Iris pigment epithelial cell (primary cell): ENCODE measurements around the gene LIN28B.

Experiments
- DNase-seq: peaks from one replicate; pipeline ENCODE4 v3.0.0-alpha.2; 2011; ENCODE audit warnings: low read depth

LIN28B gene

GRCh38 chr6:105014954-105015353 lies 58.0 kb downstream of the LIN28B start:
- DNase-seq, result no peak

- peak; percentile 81 for DNase-seq
These were observed 58.6 kb downstream of the LIN28B start for GRCh38 chr6:105015482-105015881.

- DNase-seq, result no peak
These were observed 62.4 kb downstream of the LIN28B start for GRCh38 chr6:105019285-105019684.

GRCh38 chr6:105021399-105021798 lies 64.5 kb downstream of the LIN28B start:
- DNase-seq, result no peak

GRCh38 chr6:105022416-105022815 lies 65.5 kb downstream of the LIN28B start:
- no peak for DNase-seq

GRCh38 chr6:105024803-105025202 lies 67.9 kb downstream of the LIN28B start:
- no peak for DNase-seq

GRCh38 chr6:105028898-105029297 lies 72.0 kb downstream of the LIN28B start:
- no peak for DNase-seq

- DNase-seq, result no peak
These were observed 72.7 kb downstream of the LIN28B start for GRCh38 chr6:105029581-105029980.

- DNase-seq, result no peak
These were observed 77.6 kb downstream of the LIN28B start for GRCh38 chr6:105034470-105034869.

GRCh38 chr6:105035299-105035698 lies 78.4 kb downstream of the LIN28B start:
- DNase-seq, result no peak

- no peak for DNase-seq
These were observed 79.4 kb downstream of the LIN28B start for GRCh38 chr6:105036351-105036750.

GRCh38 chr6:105038259-105038658 lies 81.4 kb downstream of the LIN28B start:
- no peak for DNase-seq

GRCh38 chr6:105041880-105042279 lies 85.0 kb downstream of the LIN28B start:
- peak; percentile 4 for DNase-seq

- no peak for DNase-seq
These were observed 85.7 kb downstream of the LIN28B start for GRCh38 chr6:105042648-105043047.

- DNase-seq, result no peak
These were observed 87.1 kb downstream of the LIN28B start for GRCh38 chr6:105043979-105044378.

- DNase-seq, result peak; percentile 48
These were observed 88.6 kb downstream of the LIN28B start for GRCh38 chr6:105045526-105045925.

GRCh38 chr6:105051941-105052471 lies 95.1 kb downstream of the LIN28B start:
- peak; percentile 82 for DNase-seq

- no peak for DNase-seq
These were observed 99.7 kb downstream of the LIN28B start for GRCh38 chr6:105056646-105057045.

GRCh38 chr6:105057160-105057559 lies 100.3 kb downstream of the LIN28B start:
- no peak for DNase-seq

GRCh38 chr6:105058316-105058715 lies 101.4 kb downstream of the LIN28B start:
- no peak for DNase-seq

GRCh38 chr6:105058846-105059245 lies 101.9 kb downstream of the LIN28B start:
- no peak for DNase-seq

GRCh38 chr6:105066233-105066632 lies 109.3 kb downstream of the LIN28B start:
- no peak for DNase-seq

GRCh38 chr6:105066836-105067235 lies 109.9 kb downstream of the LIN28B start:
- DNase-seq, result no peak

GRCh38 chr6:105067329-105067728 lies 110.4 kb downstream of the LIN28B start:
- DNase-seq, result peak; percentile 55

GRCh38 chr6:105068407-105068806 lies 111.5 kb downstream of the LIN28B start:
- no peak for DNase-seq
